GM19455 (cell line): ENCODE measurements around the gene VIPR2.

ENCODE experiments used
- ATAC-seq: cut with Tn5 transposase; IDR thresholded peaks from one replicate; pipeline ENCODE4 v1.9.1; 2021; ENCODE audit not compliant: unreplicated experiment

VIPR2 gene

GRCh38 chr7:159047536-159047935, 97.1 kb downstream of the VIPR2 start:
- no peak for ATAC-seq

GRCh38 chr7:159046300-159046699, 98.4 kb downstream of the VIPR2 start:
- no peak for ATAC-seq

- no peak for ATAC-seq
Observed at GRCh38 chr7:159045839-159046238, 98.8 kb downstream of the VIPR2 start.

GRCh38 chr7:159042581-159043101, 102.0 kb downstream of the VIPR2 start:
- ATAC-seq: no peak

- no peak for ATAC-seq
Observed at GRCh38 chr7:159042103-159042502, 102.6 kb downstream of the VIPR2 start.

- no peak for ATAC-seq
Observed at GRCh38 chr7:159040912-159041711, 103.6 kb downstream of the VIPR2 start.

GRCh38 chr7:159040146-159040545, 104.5 kb downstream of the VIPR2 start:
- no peak for ATAC-seq

GRCh38 chr7:159039716-159040115, 105.0 kb downstream of the VIPR2 start:
- ATAC-seq: no peak

GRCh38 chr7:159038066-159038465, 106.6 kb downstream of the VIPR2 start:
- no peak for ATAC-seq

GRCh38 chr7:159036916-159037605, 107.6 kb downstream of the VIPR2 start:
- ATAC-seq: no peak

GRCh38 chr7:159035571-159036073, 109.0 kb downstream of the VIPR2 start:
- no peak for ATAC-seq

GRCh38 chr7:159034988-159035387, 109.7 kb downstream of the VIPR2 start:
- no peak for ATAC-seq

- ATAC-seq: no peak
Observed at GRCh38 chr7:159034394-159034793, 110.3 kb downstream of the VIPR2 start.

- no peak for ATAC-seq
Observed at GRCh38 chr7:159033956-159034355, 110.7 kb downstream of the VIPR2 start.

GRCh38 chr7:159033473-159033825, 111.2 kb downstream of the VIPR2 start:
- ATAC-seq: no peak

- ATAC-seq: no peak
Observed at GRCh38 chr7:159032753-159033472, 111.8 kb downstream of the VIPR2 start.

- no peak for ATAC-seq
Observed at GRCh38 chr7:159032322-159032721, 112.3 kb downstream of the VIPR2 start.

GRCh38 chr7:159031750-159032149, 112.9 kb downstream of the VIPR2 start:
- no peak for ATAC-seq

- ATAC-seq: no peak
Observed at GRCh38 chr7:159031135-159031701, 113.4 kb downstream of the VIPR2 start.

- ATAC-seq: no peak
Observed at GRCh38 chr7:159030490-159031134, 114.1 kb downstream of the VIPR2 start.
